ENCODE results near the gene BRCA2. TPM values are rescaled to one million over a fixed set of nuclear protein-coding genes. Genes with fewer than 3 reads are reported as not detected.

Gene BRCA2
- total RNA-seq, 1 donor from 2014 or later, result 14.7 TPM

DNA sequence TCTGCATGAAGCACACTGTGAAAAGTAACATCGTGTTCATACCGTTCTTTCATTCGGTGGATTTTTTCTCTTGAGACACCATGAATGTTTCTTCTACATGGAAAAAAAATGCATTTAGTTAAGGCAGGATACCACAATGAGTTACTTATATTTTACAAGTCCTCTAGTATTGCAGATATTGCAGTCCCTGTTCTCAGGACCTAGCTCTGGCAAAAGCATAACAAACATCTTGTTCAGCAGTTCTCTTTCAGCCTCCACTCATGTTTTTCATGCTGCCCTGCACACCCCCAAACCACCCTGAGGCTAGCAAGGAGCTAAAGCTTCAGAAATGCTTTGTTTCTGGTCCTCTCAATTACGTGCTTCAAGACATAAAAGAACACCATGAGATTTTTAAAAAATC is 87.8 kb downstream of the BRCA2 start:
- peaks cover 54% of the 10 kb centered on the region for H3K27me3 Mint-ChIP-seq
- no peak for DNase-seq (ENCODE audit: low spot score, unreplicated experiment)
- no peaks in the 10 kb centered on the region for H3K9me3 Mint-ChIP-seq (ENCODE audit: low read depth)
- no peak overlapping the region for H3K27ac Mint-ChIP-seq
- no peak for TF ChIP-seq CTCF (IDR thresholded peaks at IDR 0.05; ENCODE audit: unreplicated experiment)
- H3K4me1 Mint-ChIP-seq (ENCODE audit: low read depth), result peaks cover 8% of the 10 kb centered on the region
- H3K4me3 Mint-ChIP-seq (ENCODE audit: low read depth), result no peak overlapping the region
- H3K36me3 Mint-ChIP-seq (ENCODE audit: insufficient read depth), result peaks cover 32% of the 10 kb centered on the region

GRCh38 chr13:32407854-32408253 is 92.5 kb downstream of the BRCA2 start:
- Mint-ChIP-seq H3K27ac (no peak overlapping the region), H3K36me3 (ENCODE audit: insufficient read depth) (peaks cover 23% of the 10 kb centered on the region), H3K27me3 (peaks cover 72% of the 10 kb centered on the region), H3K4me1 (ENCODE audit: low read depth) (peaks cover 14% of the 10 kb centered on the region), H3K9me3 (ENCODE audit: low read depth) (no peaks in the 10 kb centered on the region), H3K4me3 (ENCODE audit: low read depth) (no peak overlapping the region)
- no peak for DNase-seq (ENCODE audit: low spot score, unreplicated experiment)
- TF ChIP-seq CTCF (IDR thresholded peaks at IDR 0.05; ENCODE audit: unreplicated experiment), result no peak

DNA sequence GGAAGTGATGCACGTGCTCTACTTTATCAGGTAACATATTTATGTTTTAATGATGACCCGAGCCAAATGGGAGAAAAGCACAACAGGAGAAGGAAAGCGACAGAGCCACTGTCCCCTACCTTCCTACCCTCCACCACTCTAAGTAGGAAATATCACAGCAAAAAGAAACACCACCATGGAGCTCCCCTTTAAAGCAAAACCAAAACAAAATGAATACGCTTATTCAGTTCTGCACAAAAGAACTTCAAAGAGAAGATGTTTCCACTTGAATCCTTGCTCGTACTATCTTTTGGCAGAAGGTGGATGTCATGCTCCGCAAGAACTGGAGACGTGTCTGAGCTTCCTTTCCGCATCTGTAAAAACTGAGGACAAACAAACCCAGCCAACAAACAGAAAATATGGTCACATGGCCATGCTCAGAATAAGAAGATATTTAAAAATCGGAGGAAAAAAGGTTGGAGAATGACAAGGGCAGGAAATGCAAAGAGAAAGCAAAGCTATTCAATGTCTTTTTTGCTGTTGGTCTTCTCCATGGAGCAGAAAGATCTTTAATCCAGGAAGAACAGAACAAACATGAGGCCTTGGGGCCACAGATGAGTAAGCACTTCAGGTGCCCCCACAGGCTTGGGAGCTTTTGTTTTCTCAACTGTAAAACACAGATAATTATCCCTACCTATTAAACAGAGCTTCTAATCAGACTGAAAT is 93.1 kb downstream of the BRCA2 start:
- peaks cover 14% of the 10 kb centered on the region for H3K4me1 Mint-ChIP-seq (ENCODE audit: low read depth)
- H3K27me3 Mint-ChIP-seq, result peaks cover 66% of the 10 kb centered on the region
- H3K9me3 Mint-ChIP-seq (ENCODE audit: low read depth), result no peaks in the 10 kb centered on the region
- DNase-seq (ENCODE audit: low spot score, unreplicated experiment), result no peak
- TF ChIP-seq CTCF (IDR thresholded peaks at IDR 0.05; ENCODE audit: unreplicated experiment), result no peak
- H3K36me3 Mint-ChIP-seq (ENCODE audit: insufficient read depth), result peaks cover 19% of the 10 kb centered on the region
- no peak overlapping the region for H3K27ac Mint-ChIP-seq
- H3K4me3 Mint-ChIP-seq (ENCODE audit: low read depth), result no peak overlapping the region

- Mint-ChIP-seq H3K4me1 (ENCODE audit: low read depth) (peaks cover 14% of the 10 kb centered on the region), H3K4me3 (ENCODE audit: low read depth) (no peak overlapping the region), H3K36me3 (ENCODE audit: insufficient read depth) (peaks cover 19% of the 10 kb centered on the region), H3K9me3 (ENCODE audit: low read depth) (no peaks in the 10 kb centered on the region), H3K27me3 (peaks cover 61% of the 10 kb centered on the region), H3K27ac (no peak overlapping the region)
- DNase-seq (ENCODE audit: low spot score, unreplicated experiment), result no peak
- TF ChIP-seq CTCF (IDR thresholded peaks at IDR 0.05; ENCODE audit: unreplicated experiment), result no peak
Observed at GRCh38 chr13:32409001-32409313, 93.6 kb downstream of the BRCA2 start.

GRCh38 chr13:32409561-32410421 is 94.5 kb downstream of the BRCA2 start:
- Mint-ChIP-seq H3K9me3 (ENCODE audit: low read depth) (no peaks in the 10 kb centered on the region), H3K27ac (no peak overlapping the region), H3K4me3 (ENCODE audit: low read depth) (peak overlapping the region; percentile 58), H3K27me3 (peaks cover 55% of the 10 kb centered on the region), H3K4me1 (ENCODE audit: low read depth) (peaks cover 14% of the 10 kb centered on the region), H3K36me3 (ENCODE audit: insufficient read depth) (peaks cover 17% of the 10 kb centered on the region)
- TF ChIP-seq CTCF (IDR thresholded peaks at IDR 0.05; ENCODE audit: unreplicated experiment), result no peak
- DNase-seq (ENCODE audit: low spot score, unreplicated experiment), result no peak

All from progenitor cell of endocrine pancreas (in vitro differentiated cells).